ENCODE results near the gene BCL2L12.

DNA sequence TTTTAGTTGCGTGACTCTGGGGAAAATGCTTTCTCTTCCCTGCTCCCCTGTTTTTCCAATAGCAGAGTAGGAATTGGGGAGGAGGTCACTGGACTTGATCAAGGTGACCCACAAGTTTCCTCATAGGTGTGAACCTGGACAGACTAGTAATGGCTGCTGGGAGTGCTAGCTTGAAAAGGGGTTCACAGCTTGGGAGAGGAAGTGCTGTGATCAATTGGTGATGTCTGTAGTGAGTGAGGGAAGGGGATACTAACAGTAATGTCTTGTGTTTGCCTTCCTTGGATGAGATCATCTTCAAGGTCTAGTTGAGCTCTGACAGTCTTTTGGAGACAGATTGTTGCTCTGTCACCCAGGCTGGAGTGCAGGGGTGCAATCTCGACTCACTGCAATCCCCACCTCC is 1.7 kb downstream of the BCL2L12 start:
- TF ChIP-seq GATA2 (IDR thresholded peaks at IDR 0.05; ENCODE audit: low read depth, low read length) (no peak), GATA3 (IDR thresholded peaks at IDR 0.05; ENCODE audit: low read depth, low read length) (no peak)
